Activated CD4-positive, alpha-beta T cell treated with anti-CD3 and anti-CD28 coated beads, Interleukin-2, Interleukin-4, amounts not matched to agents 100 ng/mL and 50 ng/mL, durations not matched to agents 16 hours and 8 hours (primary cell): Measurements from ENCODE around the gene RBM27.
"Not testable (repeated sequence)": the region's sequence is repeated elsewhere in the genome, so short reads cannot be mapped to it uniquely, and the experiment has no call there.

Experiments
- DNase-seq: peaks from one replicate; pipeline ENCODE4 v3.0.0-alpha.2; 2020; ENCODE audit warnings: low spot score

RBM27 gene

GRCh38 chr5:146203011-146203871 is at the start of gene RBM27:
Gene RBM27 (plus strand): TSS chr5:146203605. CDS start chr5:146203766, 161 bp downstream.
- peak; percentile 99 for DNase-seq

- no peak for DNase-seq
These were observed 45.1 kb upstream of the RBM27 start for GRCh38 chr5:146158255-146158654.

GRCh38 chr5:146164382-146164781 is 39.0 kb upstream of the RBM27 start:
- DNase-seq: no peak

- DNase-seq: no peak
These were observed 37.9 kb upstream of the RBM27 start for GRCh38 chr5:146165460-146165859.

GRCh38 chr5:146165903-146166302 is 37.5 kb upstream of the RBM27 start:
- no peak for DNase-seq

- DNase-seq: no peak
These were observed 34.3 kb upstream of the RBM27 start for GRCh38 chr5:146169076-146169475.

GRCh38 chr5:146173049-146173448 is 30.4 kb upstream of the RBM27 start:
- not testable (repeated sequence) for DNase-seq

GRCh38 chr5:146173597-146173996 is 29.8 kb upstream of the RBM27 start:
- DNase-seq: peak; percentile 30

- no peak for DNase-seq
These were observed 26.6 kb upstream of the RBM27 start for GRCh38 chr5:146176805-146177204.

- no peak for DNase-seq
These were observed 23.7 kb upstream of the RBM27 start for GRCh38 chr5:146179696-146180095.

- DNase-seq: not testable (repeated sequence)
These were observed 20.0 kb upstream of the RBM27 start for GRCh38 chr5:146183403-146183802.

- DNase-seq: no peak
These were observed 18.2 kb upstream of the RBM27 start for GRCh38 chr5:146185161-146185560.

- DNase-seq: no peak
These were observed 15.0 kb upstream of the RBM27 start for GRCh38 chr5:146188358-146188757.

- no peak for DNase-seq
These were observed 10.8 kb upstream of the RBM27 start for GRCh38 chr5:146192571-146193043.

GRCh38 chr5:146193285-146193684 is 10.1 kb upstream of the RBM27 start:
- DNase-seq: no peak

- DNase-seq: not testable (repeated sequence)
These were observed 8.4 kb upstream of the RBM27 start for GRCh38 chr5:146194997-146195396.

- no peak for DNase-seq
These were observed 6.9 kb upstream of the RBM27 start for GRCh38 chr5:146196459-146197048.

GRCh38 chr5:146199176-146199815 is 4.1 kb upstream of the RBM27 start:
- no peak for DNase-seq

- not testable (repeated sequence) for DNase-seq
These were observed 1.6 kb upstream of the RBM27 start for GRCh38 chr5:146201795-146202194.

- DNase-seq: no peak
These were observed 427 bp downstream of the RBM27 start for GRCh38 chr5:146203872-146204192.

GRCh38 chr5:146205499-146206202 is 2.2 kb downstream of the RBM27 start:
- DNase-seq: no peak

- no peak for DNase-seq
These were observed 2.9 kb downstream of the RBM27 start for GRCh38 chr5:146206257-146206656.
